NCI-H774 (cell line): Measurements from ENCODE around the gene MYH10.

Experiments
- DNase-seq: peaks from one replicate; lab custom pipeline; 2025; lab: John Stamatoyannopoulos, UW

The MYH10 gene

GRCh38 chr17:8649157-8650118 lies 18.9 kb upstream of the MYH10 start:
- DNase-seq, result no peak

- no peak for DNase-seq
Observed at GRCh38 chr17:8647956-8648355, 17.4 kb upstream of the MYH10 start.

GRCh38 chr17:8647202-8647601 lies 16.7 kb upstream of the MYH10 start:
- DNase-seq, result no peak

GRCh38 chr17:8644507-8644902 lies 14.0 kb upstream of the MYH10 start:
- no peak for DNase-seq

GRCh38 chr17:8643855-8644506 lies 13.5 kb upstream of the MYH10 start:
- no peak for DNase-seq

- no peak for DNase-seq
Observed at GRCh38 chr17:8639709-8640108, 9.2 kb upstream of the MYH10 start.

- DNase-seq, result no peak
Observed at GRCh38 chr17:8632061-8632460, 1.5 kb upstream of the MYH10 start.

- no peak for DNase-seq
Observed at GRCh38 chr17:8631554-8631877, 991 bp upstream of the MYH10 start.

- DNase-seq, result peak; percentile 92
Observed at GRCh38 chr17:8630802-8631553, 453 bp upstream of the MYH10 start.

- no peak for DNase-seq
Observed at GRCh38 chr17:8629371-8630226, 926 bp downstream of the MYH10 start.

GRCh38 chr17:8628609-8629169 lies 1.8 kb downstream of the MYH10 start:
- no peak for DNase-seq

- no peak for DNase-seq
Observed at GRCh38 chr17:8628172-8628571, 2.4 kb downstream of the MYH10 start.

GRCh38 chr17:8623591-8623990 lies 6.9 kb downstream of the MYH10 start:
- no peak for DNase-seq

- no peak for DNase-seq
Observed at GRCh38 chr17:8622191-8622590, 8.3 kb downstream of the MYH10 start.

- no peak for DNase-seq
Observed at GRCh38 chr17:8621585-8621984, 8.9 kb downstream of the MYH10 start.

GRCh38 chr17:8619294-8619693 lies 11.2 kb downstream of the MYH10 start:
- DNase-seq, result no peak

GRCh38 chr17:8618825-8619224 lies 11.7 kb downstream of the MYH10 start:
- DNase-seq, result no peak

GRCh38 chr17:8614988-8615387 lies 15.5 kb downstream of the MYH10 start:
- DNase-seq, result no peak

GRCh38 chr17:8611619-8612298 lies 18.8 kb downstream of the MYH10 start:
- no peak for DNase-seq

GRCh38 chr17:8611137-8611536 lies 19.4 kb downstream of the MYH10 start:
- DNase-seq, result no peak

- DNase-seq, result no peak
Observed at GRCh38 chr17:8610558-8610957, 20.0 kb downstream of the MYH10 start.
